A549 (cell line): ENCODE measurements around the gene C15orf62. TPM values are rescaled to one million over a fixed set of nuclear protein-coding genes. Genes with fewer than 3 reads are reported as not detected.

ENCODE experiments used
- ATAC-seq, 2 experiments: fragments of 200-7000 bp in 1 of 2; fragments of >200 bp in 1 of 2; cut with Nextera tagmentation in 1 of 2; cut with Tn5 transposase in 1 of 2; 3 replicates each; pipeline versions ENCODE4 v1.8.0 to v1.9.1; 2018 to 2020; ENCODE audit warnings: mild to moderate bottlenecking in 1 of 2, moderate library complexity in 1 of 2
- CTCF ChIA-PET: fragments of 300-600 bp; sonication (Branson Sonifier 250); formaldehyde crosslinking; extraction: SDS; loops from one replicate; lab custom pipeline; 2021; ENCODE audit warnings: antibody characterized with exemption, inconsistent platforms; lab: Yijun Ruan, JAX
- POLR2A ChIA-PET: fragments of 350-600 bp; formaldehyde crosslinking; extraction: SDS; loops from one replicate; lab custom pipeline; 2021; ENCODE audit warnings: antibody characterized with exemption, inconsistent platforms; lab: Yijun Ruan, JAX
- DNase-seq, 2 experiments: peaks; one replicate each; pipeline versions ENCODE4 v3.0.0 to v3.0.0-alpha.2; 2011 to 2016; ENCODE audit warnings: low read depth in 1 of 2, low spot score in 1 of 2
- FAIRE-seq: peaks from 2 replicates; lab custom pipeline; 2011; peaks lifted over from hg19 to GRCh38; lab: Jason Lieb, UNC
- H3K27ac ChIP-seq, 2 experiments: fragments of >200 bp; sonication (Bioruptor Twin); formaldehyde crosslinking; 3 replicates each; pipeline ENCODE4 v1.5.1; 2016 to 2017
- H3K4me1 ChIP-seq: fragments of >200 bp; sonication (Bioruptor Twin); formaldehyde crosslinking; 3 replicates; pipeline ENCODE4 v1.6.1; 2016
- H3K4me2 ChIP-seq: fragments of >200 bp; sonication (Bioruptor Twin); formaldehyde crosslinking; 3 replicates; pipeline ENCODE4 v1.6.1; 2016
- H3K4me3 ChIP-seq: fragments of >200 bp; sonication (Bioruptor Twin); formaldehyde crosslinking; 3 replicates; pipeline ENCODE4 v1.5.1; 2016
- H3K9me3 ChIP-seq: fragments of >200 bp; sonication (Bioruptor Twin); formaldehyde crosslinking; 3 replicates; pipeline ENCODE4 v1.6.1; 2016
- CBX2 ChIP-seq: fragments of 200-600 bp; sonication (generic); IDR thresholded peaks from 2 replicates; pipeline ENCODE4 v1.6.1; 2016; ENCODE audit warnings: low read depth, mild to moderate bottlenecking, borderline replicate concordance
- CHD2 ChIP-seq: fragments of 150-350 bp; IDR thresholded peaks from 2 replicates; pipeline ENCODE4 v1.6.1; 2014; ENCODE audit warnings: low read length; ENCODE audit not compliant: partially characterized antibody
- ELK1 ChIP-seq: fragments of 150-350 bp; IDR thresholded peaks from 2 replicates; pipeline ENCODE4 v1.6.1; 2014; ENCODE audit warnings: low read depth, mild to moderate bottlenecking, low read length
- FOXS1 ChIP-seq: fragments of 250-450 bp; sonication (Bioruptor Pico); IDR thresholded peaks from 2 replicates; pipeline ENCODE4 v1.5.0; 2020; ENCODE audit warnings: mild to moderate bottlenecking, moderate library complexity
- GATA3 ChIP-seq: IDR thresholded peaks from 2 replicates; pipeline ENCODE4 v1.6.1; 2012; ENCODE audit warnings: borderline replicate concordance
- HDAC2 ChIP-seq: fragments of 200-600 bp; sonication (generic); IDR thresholded peaks from 2 replicates; pipeline ENCODE4 v1.6.1; 2016
- HMGXB4 ChIP-seq: fragments of 250-450 bp; sonication (Bioruptor Pico); IDR thresholded peaks from 2 replicates; pipeline ENCODE4 v1.5.0; 2021; ENCODE audit warnings: mild to moderate bottlenecking, moderate library complexity, borderline replicate concordance
- MAFK ChIP-seq: fragments of 450-650 bp; IDR thresholded peaks from 2 replicates; pipeline ENCODE4 v1.6.1; 2014; ENCODE audit not compliant: partially characterized antibody
- MAX ChIP-seq: IDR thresholded peaks from 2 replicates; pipeline ENCODE4 v1.6.1; 2012
- MYC ChIP-seq: IDR thresholded peaks from 2 replicates; pipeline ENCODE4 v1.6.1; 2012; ENCODE audit warnings: mild to moderate bottlenecking, inconsistent platforms, low read length, improper control_type of control experiment, borderline replicate concordance
- PHF8 ChIP-seq: fragments of 200-600 bp; sonication (generic); IDR thresholded peaks from 2 replicates; pipeline ENCODE4 v1.6.1; 2016; ENCODE audit warnings: low read depth, mild to moderate bottlenecking, antibody characterized with exemption, moderate library complexity, borderline replicate concordance
- POLR2A ChIP-seq: IDR thresholded peaks from 2 replicates; pipeline ENCODE4 v1.6.1; 2012; ENCODE audit warnings: mild to moderate bottlenecking, low read length
- TP53 ChIP-seq: fragments of 250-450 bp; sonication (Bioruptor Pico); IDR thresholded peaks from 2 replicates; pipeline ENCODE4 v1.5.0; 2021; ENCODE audit warnings: mild to moderate bottlenecking, moderate library complexity
- ZFP36 ChIP-seq: fragments of 450-650 bp; IDR thresholded peaks from 2 replicates; pipeline ENCODE4 v1.6.1; 2014; ENCODE audit warnings: borderline replicate concordance; ENCODE audit not compliant: partially characterized antibody
- WGBS: methylation state at CpG from one replicate; pipeline ENCODE4 v1.1.6; 2017; ENCODE audit errors: missing lambda C conversion rate; 5-methylcytosine and 5-hydroxymethylcytosine counted together
- polyA plus RNA-seq, 4 experiments: library from polyadenylated mRNA; depleted of rRNA in 3 of 4; stranded (reverse); fragments of >200 nt; fragmentation: RNase III in 1 of 4; extraction: RNeasy Plus Mini Kit Qiagen cat#74134 plus additional on column Dnase treatment in 1 of 4; gene quantifications; 2 replicates in 3 of 4; 3 replicates in 1 of 4; pipeline ENCODE4 v1.2.3, GENCODE V29; 2011 to 2017
- TF ChIP-seq, protein P1 (sequence below): fragments of 200-600 bp; sonication (generic); IDR thresholded peaks from 2 replicates; pipeline ENCODE4 v1.6.1; 2016; ENCODE audit warnings: antibody characterized with exemption, mild to moderate bottlenecking, moderate library complexity

C15orf62 gene
- polyA plus RNA-seq, 2 of the 4 experiments (the other 2 are of a cell fraction) = 0.10 to 0.13 TPM

DNA sequence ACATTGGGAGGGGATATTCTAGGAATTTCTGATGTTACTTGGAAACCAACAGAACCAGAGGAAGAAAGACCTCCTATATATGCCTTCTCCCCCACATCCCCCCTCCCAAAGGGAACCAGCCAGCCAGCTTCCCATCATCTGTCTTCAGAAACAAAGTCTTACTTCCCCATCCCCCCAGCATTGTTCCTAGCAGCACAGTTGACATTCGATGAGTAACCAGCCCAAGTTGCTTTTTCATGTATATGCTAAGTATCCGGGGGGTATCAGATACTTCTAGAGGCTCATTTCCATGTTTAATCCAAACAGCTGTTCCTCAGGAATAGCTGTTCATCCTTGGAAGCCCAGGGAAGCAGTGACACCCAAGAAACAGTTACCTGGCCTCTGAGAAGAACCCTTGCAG is 30.7 kb upstream of the C15orf62 start:
- no peak for DNase-seq
- ChIA-PET POLR2A (no interaction called here), CTCF (interaction anchor here (1.1 to 1.9 kb wide), 6 partner anchors 10 to 155 kb away, joined by 3 to 5 read pairs (median 4); partner anchors contain the start of gene VPS18)
- ATAC-seq = no peak
- WGBS = 33% methylated on average over 1 of the region's 2 CpGs
- Histone ChIP-seq H3K4me1 (peaks cover 7% of the 10 kb centered on the region), H3K4me2 (no peak overlapping the region), H3K27ac (no peak overlapping the region), H3K9me3 (no peaks in the 10 kb centered on the region), H3K4me3 (no peak overlapping the region)
- TF ChIP-seq CBX2 (no peak), CHD2 (no peak), HMGXB4 (CRISPR knock-in tag) (no peak), HDAC2 (no peak), ELK1 (no peak), MYC (no peak), ZFP36 (no peak), MAX (no peak), FOXS1 (CRISPR knock-in tag) (no peak)
- no peak for FAIRE-seq

DNA sequence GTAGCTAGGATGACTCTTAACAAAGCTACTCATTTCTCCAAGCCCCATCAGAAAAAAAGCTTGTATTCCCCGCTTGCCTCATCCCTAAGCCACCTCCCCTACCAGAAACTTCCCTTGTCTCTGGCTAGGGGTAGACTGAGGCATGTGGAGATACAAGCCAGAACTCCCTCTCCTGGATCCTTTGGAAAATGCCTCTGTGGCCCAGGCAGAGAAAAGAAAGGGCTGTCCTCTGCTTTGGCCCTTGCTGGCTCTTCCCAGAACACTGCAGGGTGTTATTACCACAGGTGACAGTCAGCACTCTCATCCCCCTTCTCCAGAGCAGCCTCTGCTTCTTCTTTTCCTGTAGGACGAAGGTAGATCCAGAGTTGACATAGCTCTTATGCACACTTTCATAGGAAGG is 29.9 kb upstream of the C15orf62 start:
- POLR2A ChIA-PET = no interaction called here
- FAIRE-seq = no peak
- no peak overlapping the region for H3K4me3 ChIP-seq
- WGBS = 76% methylated on average over 2 of the region's 2 CpGs
- no peaks in the 10 kb centered on the region for H3K9me3 ChIP-seq
- CTCF ChIA-PET = interaction anchor here (0.9 to 1.9 kb wide), 6 partner anchors 9 to 154 kb away, joined by 3 to 5 read pairs (median 4); partner anchors contain the start of gene VPS18
- H3K4me1 ChIP-seq = peaks cover 14% of the 10 kb centered on the region
- ATAC-seq = peak in 1 of 2 experiments; percentile 42; a peak in 1 of 6 replicates
- TF ChIP-seq PHF8 (no peak), CHD2 (no peak), TP53 (CRISPR knock-in tag) (no peak)
- TF ChIP-seq, protein P1, sequence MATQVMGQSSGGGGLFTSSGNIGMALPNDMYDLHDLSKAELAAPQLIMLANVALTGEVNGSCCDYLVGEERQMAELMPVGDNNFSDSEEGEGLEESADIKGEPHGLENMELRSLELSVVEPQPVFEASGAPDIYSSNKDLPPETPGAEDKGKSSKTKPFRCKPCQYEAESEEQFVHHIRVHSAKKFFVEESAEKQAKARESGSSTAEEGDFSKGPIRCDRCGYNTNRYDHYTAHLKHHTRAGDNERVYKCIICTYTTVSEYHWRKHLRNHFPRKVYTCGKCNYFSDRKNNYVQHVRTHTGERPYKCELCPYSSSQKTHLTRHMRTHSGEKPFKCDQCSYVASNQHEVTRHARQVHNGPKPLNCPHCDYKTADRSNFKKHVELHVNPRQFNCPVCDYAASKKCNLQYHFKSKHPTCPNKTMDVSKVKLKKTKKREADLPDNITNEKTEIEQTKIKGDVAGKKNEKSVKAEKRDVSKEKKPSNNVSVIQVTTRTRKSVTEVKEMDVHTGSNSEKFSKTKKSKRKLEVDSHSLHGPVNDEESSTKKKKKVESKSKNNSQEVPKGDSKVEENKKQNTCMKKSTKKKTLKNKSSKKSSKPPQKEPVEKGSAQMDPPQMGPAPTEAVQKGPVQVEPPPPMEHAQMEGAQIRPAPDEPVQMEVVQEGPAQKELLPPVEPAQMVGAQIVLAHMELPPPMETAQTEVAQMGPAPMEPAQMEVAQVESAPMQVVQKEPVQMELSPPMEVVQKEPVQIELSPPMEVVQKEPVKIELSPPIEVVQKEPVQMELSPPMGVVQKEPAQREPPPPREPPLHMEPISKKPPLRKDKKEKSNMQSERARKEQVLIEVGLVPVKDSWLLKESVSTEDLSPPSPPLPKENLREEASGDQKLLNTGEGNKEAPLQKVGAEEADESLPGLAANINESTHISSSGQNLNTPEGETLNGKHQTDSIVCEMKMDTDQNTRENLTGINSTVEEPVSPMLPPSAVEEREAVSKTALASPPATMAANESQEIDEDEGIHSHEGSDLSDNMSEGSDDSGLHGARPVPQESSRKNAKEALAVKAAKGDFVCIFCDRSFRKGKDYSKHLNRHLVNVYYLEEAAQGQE = no peak
- no peak overlapping the region for H3K27ac ChIP-seq
- H3K4me2 ChIP-seq = no peak overlapping the region
- DNase-seq = no peak

DNA sequence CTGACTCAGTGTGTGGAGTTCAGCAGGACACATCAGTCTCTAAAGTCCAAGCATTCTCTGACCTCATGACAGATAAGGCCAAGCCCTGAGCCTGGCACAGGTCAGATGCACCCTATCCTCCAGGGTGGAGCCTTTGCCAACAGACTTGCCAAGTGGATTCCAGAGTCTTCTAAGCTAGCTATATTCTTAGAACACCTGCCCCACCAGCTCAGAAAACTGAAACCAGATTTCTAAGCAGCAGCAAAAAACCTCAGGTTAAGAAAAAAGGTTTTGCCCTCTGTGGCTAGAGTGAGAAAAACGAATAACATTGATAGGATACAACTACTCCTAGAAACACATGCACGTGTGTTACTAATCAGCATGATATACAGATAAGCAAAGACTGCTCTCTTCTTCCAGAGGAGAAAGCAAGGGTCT is 26.3 kb upstream of the C15orf62 start:
- DNase-seq (no peak), ATAC-seq (no peak), FAIRE-seq (no peak)
- 0 out of 3 replicates have a peak overlapping the region, but pooled peaks have one; percentile 43 for H3K4me2 ChIP-seq
- peaks cover 14% of the 10 kb centered on the region for H3K4me1 ChIP-seq
- ChIA-PET CTCF (interaction anchor here (1.3 to 1.4 kb wide), 3 partner anchors 9 to 41 kb away, joined by 3 to 10 read pairs (median 5); no protein-coding TSS in a partner anchor), POLR2A (no interaction called here)
- no peak for TF ChIP-seq MAFK
- TF ChIP-seq GATA3 = no peak
- TF ChIP-seq POLR2A = no peak
- H3K9me3 ChIP-seq = no peaks in the 10 kb centered on the region
- WGBS = 78% methylated on average over 2 of the region's 2 CpGs
- peak overlapping the region in 1 of 2 experiments; percentile 8; a peak in 2 of 6 replicates for H3K27ac ChIP-seq
- no peak overlapping the region for H3K4me3 ChIP-seq
